IPS-15b (cell line): ENCODE data around the gene SLC11A1.

ENCODE experiments used
- H3K27me3 ChIP-seq: one replicate; pipeline ENCODE4 v1.6.1; 2013; ENCODE audit warnings: low read length; ENCODE audit not compliant: control insufficient read depth, insufficient read depth
- H3K36me3 ChIP-seq: one replicate; pipeline ENCODE4 v1.6.1; 2013; ENCODE audit warnings: low read length; ENCODE audit not compliant: control insufficient read depth, insufficient read depth
- H3K4me1 ChIP-seq: one replicate; pipeline ENCODE4 v1.6.1; 2013; ENCODE audit warnings: mild to moderate bottlenecking, low read length; ENCODE audit not compliant: control insufficient read depth, insufficient read depth
- H3K4me3 ChIP-seq: one replicate; pipeline ENCODE4 v1.5.1; 2013; ENCODE audit warnings: low read depth, low read length
- H3K9ac ChIP-seq: one replicate; pipeline ENCODE4 v1.6.1; 2013; ENCODE audit warnings: low read depth, mild to moderate bottlenecking, low read length
- H3K9me3 ChIP-seq: one replicate; pipeline ENCODE4 v1.6.1; 2013; ENCODE audit warnings: mild to moderate bottlenecking, low read length; ENCODE audit not compliant: control insufficient read depth, insufficient read depth

SLC11A1 gene

GRCh38 chr2:218347172-218347571, 34.9 kb upstream of the SLC11A1 start:
- Histone ChIP-seq H3K27me3 (no peaks in the 10 kb centered on the region), H3K4me3 (no peak overlapping the region), H3K4me1 (no peaks in the 10 kb centered on the region), H3K36me3 (no peaks in the 10 kb centered on the region), H3K9ac (no peak overlapping the region), H3K9me3 (peaks cover 2% of the 10 kb centered on the region)

- peaks cover 2% of the 10 kb centered on the region for H3K9me3 ChIP-seq
- no peaks in the 10 kb centered on the region for H3K36me3 ChIP-seq
- H3K27me3 ChIP-seq, result no peaks in the 10 kb centered on the region
- H3K9ac ChIP-seq, result no peak overlapping the region
- peaks cover 5% of the 10 kb centered on the region for H3K4me1 ChIP-seq
- H3K4me3 ChIP-seq, result no peak overlapping the region
Observed at GRCh38 chr2:218354045-218354444, 28.0 kb upstream of the SLC11A1 start.

GRCh38 chr2:218354850-218355443, 27.1 kb upstream of the SLC11A1 start:
- H3K4me3 ChIP-seq, result no peak overlapping the region

GRCh38 chr2:218357236-218358177, 24.6 kb upstream of the SLC11A1 start:
- Histone ChIP-seq H3K27me3 (no peaks in the 10 kb centered on the region), H3K9me3 (no peaks in the 10 kb centered on the region), H3K36me3 (no peaks in the 10 kb centered on the region), H3K4me3 (no peak overlapping the region), H3K9ac (no peak overlapping the region), H3K4me1 (peaks cover 5% of the 10 kb centered on the region)

More at GRCh38 chr2:218354850-218355443, 27.1 kb upstream of the SLC11A1 start:
- no peaks in the 10 kb centered on the region for H3K36me3 ChIP-seq
- H3K9ac ChIP-seq, result no peak overlapping the region
- peaks cover 2% of the 10 kb centered on the region for H3K9me3 ChIP-seq
- no peaks in the 10 kb centered on the region for H3K27me3 ChIP-seq
- peaks cover 5% of the 10 kb centered on the region for H3K4me1 ChIP-seq

- Histone ChIP-seq H3K9ac (no peak overlapping the region), H3K27me3 (no peaks in the 10 kb centered on the region), H3K36me3 (no peaks in the 10 kb centered on the region), H3K4me3 (no peak overlapping the region), H3K9me3 (no peaks in the 10 kb centered on the region), H3K4me1 (peaks cover 5% of the 10 kb centered on the region)
Observed at GRCh38 chr2:218360453-218360852, 21.6 kb upstream of the SLC11A1 start.

GRCh38 chr2:218362606-218363005, 19.5 kb upstream of the SLC11A1 start:
- peaks cover 2% of the 10 kb centered on the region for H3K36me3 ChIP-seq
- H3K4me3 ChIP-seq, result no peak overlapping the region
- no peaks in the 10 kb centered on the region for H3K9me3 ChIP-seq
- peaks cover 4% of the 10 kb centered on the region for H3K27me3 ChIP-seq
- H3K9ac ChIP-seq, result no peak overlapping the region
- peaks cover 4% of the 10 kb centered on the region for H3K4me1 ChIP-seq

- H3K4me3 ChIP-seq, result no peak overlapping the region
- peaks cover 4% of the 10 kb centered on the region for H3K27me3 ChIP-seq
- H3K9me3 ChIP-seq, result no peaks in the 10 kb centered on the region
- peaks cover 4% of the 10 kb centered on the region for H3K4me1 ChIP-seq
- H3K9ac ChIP-seq, result no peak overlapping the region
- H3K36me3 ChIP-seq, result peaks cover 2% of the 10 kb centered on the region
Observed at GRCh38 chr2:218363736-218364135, 18.3 kb upstream of the SLC11A1 start.

GRCh38 chr2:218364196-218364595, 17.9 kb upstream of the SLC11A1 start:
- Histone ChIP-seq H3K9me3 (no peaks in the 10 kb centered on the region), H3K4me1 (peaks cover 4% of the 10 kb centered on the region), H3K36me3 (peaks cover 2% of the 10 kb centered on the region), H3K9ac (no peak overlapping the region), H3K27me3 (peaks cover 4% of the 10 kb centered on the region), H3K4me3 (no peak overlapping the region)

- H3K9me3 ChIP-seq, result no peaks in the 10 kb centered on the region
- peaks cover 4% of the 10 kb centered on the region for H3K4me1 ChIP-seq
- H3K36me3 ChIP-seq, result peaks cover 2% of the 10 kb centered on the region
- H3K9ac ChIP-seq, result peak overlapping the region; percentile 79
- H3K27me3 ChIP-seq, result peaks cover 8% of the 10 kb centered on the region
- peak overlapping the region; percentile 91 for H3K4me3 ChIP-seq
Observed at GRCh38 chr2:218366621-218367414, 15.3 kb upstream of the SLC11A1 start.

GRCh38 chr2:218367415-218368149, 14.5 kb upstream of the SLC11A1 start:
- peaks cover 2% of the 10 kb centered on the region for H3K36me3 ChIP-seq
- no peaks in the 10 kb centered on the region for H3K9me3 ChIP-seq
- peak overlapping the region; percentile 79 for H3K9ac ChIP-seq
- peak overlapping the region; percentile 91 for H3K4me3 ChIP-seq
- H3K27me3 ChIP-seq, result peaks cover 8% of the 10 kb centered on the region
- peaks cover 4% of the 10 kb centered on the region for H3K4me1 ChIP-seq

- Histone ChIP-seq H3K27me3 (peaks cover 8% of the 10 kb centered on the region), H3K9me3 (no peaks in the 10 kb centered on the region), H3K36me3 (peaks cover 2% of the 10 kb centered on the region), H3K9ac (no peak overlapping the region), H3K4me1 (peaks cover 4% of the 10 kb centered on the region), H3K4me3 (peak overlapping the region; percentile 91)
Observed at GRCh38 chr2:218368150-218368528, 13.9 kb upstream of the SLC11A1 start.
